HepG2 (cell line): ENCODE measurements around the gene ZNF629. TPM values are rescaled to one million over a fixed set of nuclear protein-coding genes. Genes with fewer than 3 reads are reported as not detected.

Experiments used
- ARID5B ChIP-seq: IDR thresholded peaks from 2 replicates; pipeline ENCODE4 v1.4.0; 2020; ENCODE audit warnings: mild to moderate bottlenecking, missing genetic modification reagents
- ATF3 ChIP-seq: sonication (generic); formaldehyde crosslinking; IDR thresholded peaks from 2 replicates; pipeline ENCODE4 v1.4.0; 2020; ENCODE audit warnings: missing genetic modification reagents
- CC2D1A ChIP-seq: sonication (generic); formaldehyde crosslinking; IDR thresholded peaks from 2 replicates; pipeline ENCODE4 v1.8.1; 2023; ENCODE audit warnings: mild to moderate bottlenecking, missing genetic modification reagents
- DMAP1 ChIP-seq: IDR thresholded peaks from 2 replicates; pipeline ENCODE4 v1.6.1; 2016
- ELF4 ChIP-seq: sonication (generic); formaldehyde crosslinking; IDR thresholded peaks from 2 replicates; pipeline ENCODE4 v1.5.0; 2020; ENCODE audit warnings: missing genetic modification reagents, mild to moderate bottlenecking, moderate library complexity, borderline replicate concordance
- GATAD1 ChIP-seq: IDR thresholded peaks from 2 replicates; pipeline ENCODE4 v1.6.1; 2016; ENCODE audit warnings: missing genetic modification reagents, missing compliant biosample characterization
- HNRNPLL ChIP-seq: fragments of 200-400 bp; formaldehyde crosslinking; IDR thresholded peaks from 2 replicates; pipeline ENCODE4 v1.6.1; 2017; ENCODE audit warnings: mild to moderate bottlenecking, low read depth, low read length; ENCODE audit not compliant: poor library complexity, severe bottlenecking
- IKZF1 ChIP-seq: fragments of 450-650 bp; IDR thresholded peaks from 2 replicates; pipeline ENCODE4 v1.7.1; 2016
- JUN ChIP-seq: sonication (generic); formaldehyde crosslinking; IDR thresholded peaks from 2 replicates; pipeline ENCODE4 v1.4.0; 2020; ENCODE audit warnings: mild to moderate bottlenecking, missing genetic modification reagents
- NKX3-1 ChIP-seq: sonication (generic); formaldehyde crosslinking; IDR thresholded peaks from 2 replicates; pipeline ENCODE4 v1.5.0; 2020; ENCODE audit warnings: missing genetic modification reagents
- POLR2A ChIP-seq, 2 experiments: IDR thresholded peaks; 2 replicates each; pipeline ENCODE4 v1.6.1; 2011; ENCODE audit warnings: low read depth in 2 of 2, low read length in 2 of 2, mild to moderate bottlenecking in 1 of 2, moderate library complexity in 1 of 2; ENCODE audit not compliant: insufficient read depth in 1 of 2
- SRSF9 ChIP-seq: fragments of 200-400 bp; formaldehyde crosslinking; IDR thresholded peaks from 2 replicates; pipeline ENCODE4 v1.6.1; 2018; ENCODE audit warnings: borderline replicate concordance, mild to moderate bottlenecking, low read depth, low read length; ENCODE audit not compliant: insufficient read depth, poor library complexity, severe bottlenecking
- SSRP1 ChIP-seq: IDR thresholded peaks from 2 replicates; pipeline ENCODE4 v1.6.1; 2016; ENCODE audit warnings: control low read depth
- THAP11 ChIP-seq: IDR thresholded peaks from 2 replicates; pipeline ENCODE4 v1.6.1; 2016; ENCODE audit warnings: missing biosample characterization, missing genetic modification reagents
- TIGD3 ChIP-seq: sonication (generic); formaldehyde crosslinking; IDR thresholded peaks from 2 replicates; pipeline ENCODE4 v1.5.1; 2020; ENCODE audit warnings: mild to moderate bottlenecking, missing genetic modification reagents, borderline replicate concordance
- TOE1 ChIP-seq: sonication (generic); formaldehyde crosslinking; IDR thresholded peaks from 2 replicates; pipeline ENCODE4 v1.4.0; 2020; ENCODE audit warnings: mild to moderate bottlenecking, missing genetic modification reagents
- ZFP90 ChIP-seq: sonication (generic); formaldehyde crosslinking; IDR thresholded peaks from 2 replicates; pipeline ENCODE4 v1.8.0; 2022; ENCODE audit warnings: missing genetic modification reagents, mild to moderate bottlenecking, inconsistent platforms, borderline replicate concordance
- ZIK1 ChIP-seq: sonication (generic); formaldehyde crosslinking; IDR thresholded peaks from 2 replicates; pipeline ENCODE4 v1.5.0; 2020; ENCODE audit warnings: mild to moderate bottlenecking, low read depth, missing genetic modification reagents, borderline replicate concordance
- ZNF251 ChIP-seq: sonication (generic); formaldehyde crosslinking; IDR thresholded peaks from 2 replicates; pipeline ENCODE4 v1.9.0; 2021; ENCODE audit warnings: mild to moderate bottlenecking, missing genetic modification reagents
- ZNF460 ChIP-seq: sonication (generic); formaldehyde crosslinking; IDR thresholded peaks from 2 replicates; pipeline ENCODE4 v1.5.1; 2020; ENCODE audit warnings: missing genetic modification reagents, mild to moderate bottlenecking, borderline replicate concordance
- ZNF550 ChIP-seq: sonication (generic); formaldehyde crosslinking; IDR thresholded peaks from 2 replicates; pipeline ENCODE4 v1.4.0; 2020; ENCODE audit warnings: mild to moderate bottlenecking, missing genetic modification reagents, borderline replicate concordance
- ZNF713 ChIP-seq: sonication (generic); formaldehyde crosslinking; IDR thresholded peaks from 2 replicates; pipeline ENCODE4 v1.4.0; 2020; ENCODE audit warnings: mild to moderate bottlenecking, missing genetic modification reagents
- ZSCAN22 ChIP-seq: sonication (generic); formaldehyde crosslinking; IDR thresholded peaks from 2 replicates; pipeline ENCODE4 v1.4.0; 2020; ENCODE audit warnings: mild to moderate bottlenecking, missing genetic modification reagents
- polyA plus RNA-seq, 8 experiments: library from polyadenylated mRNA; depleted of rRNA in 3 of 8; stranded (reverse) in 7 of 8; unstranded in 1 of 8; fragments of >200 nt; fragmentation: Illumina TruSeq in 4 of 8; extraction: Trizol in 4 of 8; gene quantifications; 2 replicates each; pipeline versions ENCODE4 v1.2.1 to v1.2.3, GENCODE V29; 2011 to 2016; ENCODE audit warnings: low read depth in 4 of 8, missing spikeins in 1 of 8, mixed read lengths in 1 of 8; ENCODE audit not compliant: insufficient read depth in 1 of 8
- total RNA-seq, 5 experiments: library from RNA; depleted of rRNA; stranded (reverse); fragments of >200 nt; fragmentation: Illumina TruSeq; extraction: Trizol; gene quantifications; 2 replicates each; pipeline ENCODE4 v1.2.3, GENCODE V29; 2016; ENCODE audit warnings: low read depth in 1 of 5

ZNF629 gene
- total and polyA plus RNA-seq, 2 of the 13 experiments (the other 11 are each of a cell fraction or from before 2014, with no cell fraction given): 6.1 to 16.5 TPM

GRCh38 chr16:30786115-30786935 is 680 bp downstream of the ZNF629 start (continued):
- TF ChIP-seq ZIK1 (CRISPR knock-in tag): no peak
- no peak for TF ChIP-seq ELF4 (CRISPR knock-in tag)
- TF ChIP-seq ZNF460 (CRISPR knock-in tag): no peak
- TF ChIP-seq POLR2A (IDR thresholded peaks at IDR 0.05; ENCODE audit: insufficient read depth in 1 of 2, low read depth in 2 of 2, low read length in 2 of 2): peak; percentile 29 to 41; a peak in 3 of 4 replicates
- TF ChIP-seq GATAD1 (CRISPR knock-in tag): no peak
- TF ChIP-seq TIGD3 (CRISPR knock-in tag): 0 out of 2 replicates have a peak, but pooled peaks have one; percentile 11
- no peak for TF ChIP-seq ZNF713 (CRISPR knock-in tag)
- TF ChIP-seq ZNF550 (CRISPR knock-in tag): no peak
- TF ChIP-seq SSRP1 (CRISPR knock-in tag): no peak
- TF ChIP-seq SRSF9: no peak
- TF ChIP-seq THAP11 (CRISPR knock-in tag): no peak
- no peak for TF ChIP-seq HNRNPLL
- no peak for TF ChIP-seq JUN
- no peak for TF ChIP-seq CC2D1A
- TF ChIP-seq NKX3-1 (CRISPR knock-in tag): 0 out of 2 replicates have a peak, but pooled peaks have one; percentile 31
- TF ChIP-seq ZSCAN22 (CRISPR knock-in tag): no peak
- TF ChIP-seq DMAP1 (CRISPR knock-in tag): no peak; the same call in 1 of the 2 replicates
- TF ChIP-seq IKZF1: no peak
- TF ChIP-seq ARID5B (CRISPR knock-in tag): no peak
- TF ChIP-seq ZNF251 (CRISPR knock-in tag): no peak
- TF ChIP-seq ZFP90 (CRISPR knock-in tag): no peak
- TF ChIP-seq TOE1: no peak
- no peak for TF ChIP-seq ATF3
